Fibroblast of lung (primary cell): ENCODE measurements around the gene SLC6A8.

Source experiments
- CTCF ChIP-seq, 2 donors: IDR thresholded peaks in 1 of 2; conservative IDR thresholded peaks in 1 of 2; 1 replicate in 1 of 2; 2 replicates in 1 of 2; pipeline ENCODE4 v1.5.1; 2011 to 2012; ENCODE audit warnings: low read length in 2 of 2, control low read depth in 1 of 2, inconsistent platforms in 1 of 2, low read depth in 1 of 2, mild to moderate bottlenecking in 1 of 2
- EZH2 ChIP-seq: IDR thresholded peaks from 2 replicates; pipeline ENCODE4 v1.5.1; 2012; ENCODE audit warnings: low read length, control low read depth, mild to moderate bottlenecking; ENCODE audit errors: missing control alignments

- TF ChIP-seq EZH2 (no peak), CTCF (conservative IDR thresholded peaks at IDR 0.05 in 1 of 2, IDR thresholded peaks at IDR 0.05 in 1 of 2; ENCODE audit: low read depth in 1 of 2, low read length in 2 of 2) (peak in 1 of 2 donors; percentile 6)
Observed at GRCh38 chrX:153649178-153649914, 38.4 kb upstream of the SLC6A8 start.
